Measurements from ENCODE around the gene COMP. TPM values are rescaled to one million over a fixed set of nuclear protein-coding genes. Genes with fewer than 3 reads are reported as not detected.

Gene COMP
- total RNA-seq, 1 experiment from 2014 or later, result not detected

- no peak overlapping the region for H3K4me2 ChIP-seq
- intact Hi-C loops (cut with micrococcal nuclease; ENCODE audit: unreplicated experiment), result no loop called here
- POLR2A ChIA-PET (ENCODE audit: unreplicated experiment), result no interaction called here
- H3K4me1 ChIP-seq (replicated peaks; ENCODE audit: insufficient read depth), result no peaks in the 10 kb centered on the region
- no peak overlapping the region for H3K4me3 ChIP-seq
- H3K9me2 ChIP-seq (ENCODE audit: insufficient read depth), result no peaks in the 10 kb centered on the region
- no TSS peak for BruUV-seq (replicated peaks)
- no peaks in the 10 kb centered on the region for H3K9me3 ChIP-seq (ENCODE audit: insufficient read depth, low read depth)
- no peaks in the 10 kb centered on the region for H3K36me3 ChIP-seq (ENCODE audit: low read depth)
- H3K79me2 ChIP-seq (ENCODE audit: low read depth), result no peaks in the 10 kb centered on the region
- DNase-seq, result peak in 1 of 2 experiments; percentile 2
- no peaks in the 10 kb centered on the region; the same call in 1 of the 2 replicates for H3F3A ChIP-seq (ENCODE audit: insufficient read depth, low read depth)
- CTCF ChIA-PET, result interaction anchor here (0.6 kb wide), 1 partner anchor 165 kb away, joined by 14 read pairs; no protein-coding TSS in a partner anchor
- H2AFZ ChIP-seq, result no peak overlapping the region
- H4K20me1 ChIP-seq (ENCODE audit: insufficient read depth), result no peaks in the 10 kb centered on the region
- no peak for TF ChIP-seq EZH2 (IDR thresholded peaks at IDR 0.05; ENCODE audit: low read depth)
- TF ChIP-seq CTCF (conservative IDR thresholded peaks at IDR 0.05), result no peak
- peaks cover 12% of the 10 kb centered on the region; the same call in 1 of the 2 replicates for H3K27me3 ChIP-seq (ENCODE audit: insufficient read depth, low read depth)
- H3K27ac ChIP-seq, result no peak overlapping the region
These were observed 12.5 kb upstream of the COMP start for GRCh38 chr19:18803550-18804138.

GRCh38 chr19:18802354-18802753 lies 11.2 kb upstream of the COMP start:
- Histone ChIP-seq H2AFZ (no peak overlapping the region), H3K79me2 (ENCODE audit: low read depth) (no peaks in the 10 kb centered on the region), H3K4me3 (no peak overlapping the region), H3K4me2 (no peak overlapping the region), H3F3A (ENCODE audit: insufficient read depth, low read depth) (peaks cover 3% of the 10 kb centered on the region; the same call in 1 of the 2 replicates), H3K9me2 (ENCODE audit: insufficient read depth) (no peaks in the 10 kb centered on the region), H3K27me3 (ENCODE audit: insufficient read depth, low read depth) (peaks cover 12% of the 10 kb centered on the region; the same call in 1 of the 2 replicates), H3K36me3 (ENCODE audit: low read depth) (no peaks in the 10 kb centered on the region), H3K4me1 (replicated peaks; ENCODE audit: insufficient read depth) (no peaks in the 10 kb centered on the region), H3K9me3 (ENCODE audit: insufficient read depth, low read depth) (no peaks in the 10 kb centered on the region), H3K27ac (no peak overlapping the region), H4K20me1 (ENCODE audit: insufficient read depth) (no peaks in the 10 kb centered on the region)
- ChIA-PET CTCF (no interaction called here), POLR2A (ENCODE audit: unreplicated experiment) (no interaction called here)
- TF ChIP-seq CTCF (conservative IDR thresholded peaks at IDR 0.05) (no peak), EZH2 (IDR thresholded peaks at IDR 0.05; ENCODE audit: low read depth) (no peak)
- intact Hi-C loops (cut with micrococcal nuclease; ENCODE audit: unreplicated experiment), result no loop called here
- peak in 1 of 2 experiments; percentile 26 for DNase-seq
- BruUV-seq (replicated peaks), result no TSS peak

GRCh38 chr19:18800636-18801035 lies 9.5 kb upstream of the COMP start:
- Histone ChIP-seq H3K79me2 (ENCODE audit: low read depth) (no peaks in the 10 kb centered on the region), H3K4me1 (replicated peaks; ENCODE audit: insufficient read depth) (no peaks in the 10 kb centered on the region; the same call in 1 of the 2 replicates), H3F3A (ENCODE audit: insufficient read depth, low read depth) (peaks cover 16% of the 10 kb centered on the region; the same call in 1 of the 2 replicates), H3K36me3 (ENCODE audit: low read depth) (no peaks in the 10 kb centered on the region), H3K9me2 (ENCODE audit: insufficient read depth) (no peaks in the 10 kb centered on the region), H3K4me3 (no peak overlapping the region), H3K9me3 (ENCODE audit: insufficient read depth, low read depth) (no peaks in the 10 kb centered on the region), H3K27ac (no peak overlapping the region), H2AFZ (no peak overlapping the region), H4K20me1 (ENCODE audit: insufficient read depth) (no peaks in the 10 kb centered on the region), H3K27me3 (ENCODE audit: insufficient read depth, low read depth) (peaks cover 12% of the 10 kb centered on the region), H3K4me2 (no peak overlapping the region)
- TF ChIP-seq CTCF (conservative IDR thresholded peaks at IDR 0.05) (no peak), EZH2 (IDR thresholded peaks at IDR 0.05; ENCODE audit: low read depth) (no peak)
- peak in 1 of 2 experiments; percentile 30 for DNase-seq
- BruUV-seq (replicated peaks), result no TSS peak
- POLR2A ChIA-PET (ENCODE audit: unreplicated experiment), result no interaction called here
- intact Hi-C loops (cut with micrococcal nuclease; ENCODE audit: unreplicated experiment), result no loop called here
- CTCF ChIA-PET, result no interaction called here
